Sigmoid colon (tissue), 7 donors: ENCODE results near the gene FTO. TPM values are rescaled to one million over a fixed set of nuclear protein-coding genes. Genes with fewer than 3 reads are reported as not detected.

Experiments used
- DNase-seq: peaks from one replicate; pipeline ENCODE4 v3.0.0-alpha.2; 2019
- H3K27ac ChIP-seq, 4 donors: fragments of 200-600 bp; sonication (generic); one replicate each; pipeline ENCODE4 v1.5.1; 2016 to 2019; ENCODE audit warnings: mild to moderate bottlenecking in 1 of 4
- H3K27me3 ChIP-seq, 3 donors: fragments of 200-600 bp; sonication (generic); one replicate each; pipeline ENCODE4 v1.5.1; 2019; ENCODE audit warnings: mild to moderate bottlenecking in 1 of 3
- H3K36me3 ChIP-seq, 4 donors: fragments of 200-600 bp; sonication (generic); one replicate each; pipeline ENCODE4 v1.5.1; 2016 to 2019
- H3K4me1 ChIP-seq, 4 donors: fragments of 200-600 bp; sonication (generic); one replicate each; pipeline ENCODE4 v1.5.1; 2017 to 2019
- H3K4me3 ChIP-seq, 4 donors: fragments of 200-600 bp; sonication (generic); one replicate each; pipeline ENCODE4 v1.5.1; 2017 to 2019; ENCODE audit warnings: mild to moderate bottlenecking in 2 of 4, moderate library complexity in 1 of 4
- H3K9me3 ChIP-seq, 4 donors: fragments of 200-600 bp in 3 of 4; sonication (generic) in 3 of 4; one replicate each; pipeline versions ENCODE4 v1.5.1 to v1.6.1; 2013 to 2019
- CTCF ChIP-seq, 4 experiments: fragments of 450-650 bp in 3 of 4; fragments of 200-600 bp in 1 of 4; IDR thresholded peaks; one replicate each; pipeline ENCODE4 v1.5.1; 2016 to 2019; ENCODE audit warnings: antibody characterized with exemption in 4 of 4, mild to moderate bottlenecking in 3 of 4, moderate library complexity in 2 of 4
- EP300 ChIP-seq, 4 donors: sonication (generic); formaldehyde crosslinking; IDR thresholded peaks; one replicate each; pipeline ENCODE4 v1.6.1; 2017; ENCODE audit warnings: antibody characterized with exemption in 4 of 4
- POLR2A ChIP-seq, 2 donors: fragments of 450-650 bp; IDR thresholded peaks; one replicate each; pipeline ENCODE4 v1.6.1; 2016; ENCODE audit warnings: antibody characterized with exemption in 2 of 2, mild to moderate bottlenecking in 2 of 2, moderate library complexity in 2 of 2
- POLR2AphosphoS5 ChIP-seq, 4 donors: sonication (generic); formaldehyde crosslinking; IDR thresholded peaks; one replicate each; pipeline ENCODE4 v1.6.1; 2017; ENCODE audit warnings: antibody characterized with exemption in 4 of 4
- WGBS, 2 donors: extraction: QIAGEN DNeasy Blood & Tissue Kit; methylation state at CpG; one replicate each; pipeline ENCODE4 v1.1.7; 2013; 5-methylcytosine and 5-hydroxymethylcytosine counted together
- intact Hi-C: fragments of 100-400 bp; cut with DNase I; formaldehyde crosslinking; loops from one replicate; pipeline ENCODE4 v1.15.1; 2023
- polyA plus RNA-seq, 3 donors: library from polyadenylated mRNA; stranded (reverse); fragments of 200-250 nt; gene quantifications; one replicate each; pipeline ENCODE4 v1.2.3, GENCODE V29; 2013
- total RNA-seq, 4 donors: library from RNA; depleted of rRNA; stranded (reverse); fragments of >200 nt; gene quantifications; one replicate each; pipeline ENCODE4 v1.1.0, GENCODE V29; 2016
- donor health status: healthy with polysubstance abuse.
- donor health status: Bipolar disorder and iron deficiency.
- donor health status: healthy.

Gene FTO
- total and polyA plus RNA-seq, 7 donors: 9.9 to 97.2 (median 77.8) TPM

- no peak overlapping the region for H3K27ac ChIP-seq
- intact Hi-C loops: no loop called here
- peaks cover 0 to 13% (median 11%) of the 10 kb centered on the region in 4 donors for H3K4me1 ChIP-seq
- TF ChIP-seq POLR2AphosphoS5 (IDR thresholded peaks at IDR 0.05) (no peak), EP300 (IDR thresholded peaks at IDR 0.05) (no peak), CTCF (IDR thresholded peaks at IDR 0.05) (no peak), POLR2A (IDR thresholded peaks at IDR 0.05) (no peak)
- H3K4me3 ChIP-seq: no peak overlapping the region
- no peaks in the 10 kb centered on the region for H3K9me3 ChIP-seq
- H3K36me3 ChIP-seq: no peaks in the 10 kb centered on the region
- no peak for DNase-seq
- H3K27me3 ChIP-seq: no peaks in the 10 kb centered on the region
- 33 to 36% methylated on average over 8 of the region's 8 CpGs for WGBS, 2 donors
These were observed 287.9 kb downstream of the FTO start for GRCh38 chr16:53991754-53992378.

- H3K4me1 ChIP-seq: peaks cover 0 to 13% (median 11%) of the 10 kb centered on the region in 4 donors
- no peaks in the 10 kb centered on the region for H3K27me3 ChIP-seq
- DNase-seq: no peak
- H3K36me3 ChIP-seq: no peaks in the 10 kb centered on the region
- no peak overlapping the region for H3K27ac ChIP-seq
- TF ChIP-seq EP300 (IDR thresholded peaks at IDR 0.05) (no peak), POLR2A (IDR thresholded peaks at IDR 0.05) (no peak), CTCF (IDR thresholded peaks at IDR 0.05) (no peak), POLR2AphosphoS5 (IDR thresholded peaks at IDR 0.05) (no peak)
- H3K4me3 ChIP-seq: no peak overlapping the region
- 91 to 92% methylated on average over 6 of the region's 6 CpGs for WGBS, 2 donors
- H3K9me3 ChIP-seq: no peaks in the 10 kb centered on the region
- intact Hi-C loops: no loop called here
These were observed 291.4 kb downstream of the FTO start for GRCh38 chr16:53995378-53995777.

- intact Hi-C loops: no loop called here
- H3K9me3 ChIP-seq: no peaks in the 10 kb centered on the region
- WGBS, 2 donors: 95 to 99% methylated on average over 5 of the region's 5 CpGs
These were observed 293.0 kb downstream of the FTO start for GRCh38 chr16:53996961-53997360.

GRCh38 chr16:53998024-53998810 is 294.3 kb downstream of the FTO start:
- H3K4me1 ChIP-seq: no peaks in the 10 kb centered on the region
- TF ChIP-seq CTCF (IDR thresholded peaks at IDR 0.05) (no peak), EP300 (IDR thresholded peaks at IDR 0.05) (no peak), POLR2A (IDR thresholded peaks at IDR 0.05) (no peak)
- H3K4me3 ChIP-seq: no peak overlapping the region
- 95 to 97% methylated on average over 5 of the region's 5 CpGs for WGBS, 2 donors
- H3K9me3 ChIP-seq: no peaks in the 10 kb centered on the region
- no peak for DNase-seq
- H3K27ac ChIP-seq: no peak overlapping the region
- no peaks in the 10 kb centered on the region for H3K27me3 ChIP-seq
- H3K36me3 ChIP-seq: no peaks in the 10 kb centered on the region
- intact Hi-C loops: no loop called here

More at GRCh38 chr16:53996961-53997360, 293.0 kb downstream of the FTO start:
- TF ChIP-seq CTCF (IDR thresholded peaks at IDR 0.05): no peak
- TF ChIP-seq POLR2AphosphoS5 (IDR thresholded peaks at IDR 0.05): no peak
- TF ChIP-seq EP300 (IDR thresholded peaks at IDR 0.05): no peak
- TF ChIP-seq POLR2A (IDR thresholded peaks at IDR 0.05): no peak
- Histone ChIP-seq H3K4me1 (peaks cover 0 to 2% (median under 1%) of the 10 kb centered on the region in 4 donors), H3K4me3 (no peak overlapping the region), H3K27me3 (no peaks in the 10 kb centered on the region), H3K27ac (no peak overlapping the region), H3K36me3 (no peaks in the 10 kb centered on the region)
- DNase-seq: no peak
